Colon (tissue), 2 donors: ENCODE measurements around the gene CA5A.

ENCODE experiments used
- FAIRE-seq: peaks from 2 replicates; lab custom pipeline; 2012; peaks lifted over from hg19 to GRCh38; lab: Jason Lieb, UNC
- donor health status: control.
- donor health status: control.

CA5A gene

GRCh38 chr16:87963400-87963799 is 27.1 kb upstream of the CA5A start:
- FAIRE-seq = no peak

- FAIRE-seq = no peak
These were observed 25.3 kb upstream of the CA5A start for GRCh38 chr16:87961623-87962022.

DNA sequence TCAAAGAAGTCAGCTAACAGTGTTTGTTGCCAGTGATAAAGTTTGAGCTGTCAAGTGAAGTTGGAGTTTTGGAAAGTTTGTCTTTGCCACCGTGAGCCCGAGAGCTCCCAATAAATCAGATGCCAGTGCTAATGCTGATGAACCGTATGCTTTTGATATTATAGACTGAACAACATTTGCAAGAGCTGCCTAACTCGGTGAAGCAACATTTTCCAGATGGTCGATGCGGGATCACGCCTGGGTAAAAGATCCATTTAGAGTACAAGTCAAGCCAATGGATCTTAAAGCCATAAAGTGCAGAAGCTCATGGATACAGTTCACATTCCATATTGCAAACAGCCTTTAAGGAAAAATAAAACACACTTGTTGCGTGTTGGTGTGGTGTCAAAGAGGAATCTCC is 24.5 kb upstream of the CA5A start:
- no peak for FAIRE-seq

- no peak for FAIRE-seq
These were observed 24.0 kb upstream of the CA5A start for GRCh38 chr16:87960296-87960695.

DNA sequence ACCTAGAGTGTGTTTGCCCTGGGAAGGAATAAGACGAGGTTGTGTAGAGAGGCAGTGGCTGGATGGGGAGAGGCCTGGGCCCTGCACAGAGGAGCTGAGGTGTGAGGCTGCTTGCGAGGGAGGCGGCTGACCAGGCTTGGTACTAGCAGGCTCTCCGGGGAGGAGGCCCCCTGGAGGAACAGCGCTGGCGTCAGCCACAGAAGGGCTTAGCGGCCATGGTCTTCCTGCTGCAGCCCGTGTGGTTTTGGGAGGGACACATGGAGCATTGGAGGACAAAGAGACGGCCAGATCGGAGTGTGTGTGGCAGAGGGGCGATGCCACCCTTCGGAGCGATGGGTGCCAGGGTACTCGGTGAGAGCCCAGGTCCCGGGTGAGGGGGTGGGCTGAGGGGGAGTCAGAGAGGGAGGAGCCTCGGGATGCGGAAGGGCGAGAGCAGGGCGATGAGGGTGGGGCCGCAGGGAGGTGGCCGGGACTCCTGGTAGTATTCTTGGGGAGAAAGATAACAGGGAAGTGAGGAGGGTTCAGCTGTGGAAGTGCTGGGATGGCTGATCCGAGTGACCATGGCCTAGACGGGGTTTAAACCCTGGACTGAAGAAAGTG is 23.2 kb upstream of the CA5A start:
- no peak for FAIRE-seq

DNA sequence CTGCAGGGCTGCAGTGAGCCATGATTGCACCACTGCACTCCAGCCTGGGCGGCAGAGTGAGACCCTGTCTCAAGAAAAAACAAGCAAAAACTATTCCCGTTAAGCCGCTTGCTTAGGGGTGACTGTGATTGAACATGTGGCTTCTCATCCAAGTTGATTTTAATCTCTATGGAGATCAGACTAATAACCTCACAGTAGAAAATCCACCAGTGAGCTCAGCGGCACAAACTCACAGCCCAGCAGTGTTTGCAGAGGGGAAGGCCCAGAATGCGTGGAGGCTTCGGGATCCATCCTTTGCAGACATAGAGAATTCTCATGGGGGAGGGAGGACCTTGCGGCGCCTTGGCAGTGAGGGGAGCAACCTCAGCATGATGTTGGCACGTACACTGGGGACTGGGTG is 22.3 kb upstream of the CA5A start:
- FAIRE-seq = no peak

DNA sequence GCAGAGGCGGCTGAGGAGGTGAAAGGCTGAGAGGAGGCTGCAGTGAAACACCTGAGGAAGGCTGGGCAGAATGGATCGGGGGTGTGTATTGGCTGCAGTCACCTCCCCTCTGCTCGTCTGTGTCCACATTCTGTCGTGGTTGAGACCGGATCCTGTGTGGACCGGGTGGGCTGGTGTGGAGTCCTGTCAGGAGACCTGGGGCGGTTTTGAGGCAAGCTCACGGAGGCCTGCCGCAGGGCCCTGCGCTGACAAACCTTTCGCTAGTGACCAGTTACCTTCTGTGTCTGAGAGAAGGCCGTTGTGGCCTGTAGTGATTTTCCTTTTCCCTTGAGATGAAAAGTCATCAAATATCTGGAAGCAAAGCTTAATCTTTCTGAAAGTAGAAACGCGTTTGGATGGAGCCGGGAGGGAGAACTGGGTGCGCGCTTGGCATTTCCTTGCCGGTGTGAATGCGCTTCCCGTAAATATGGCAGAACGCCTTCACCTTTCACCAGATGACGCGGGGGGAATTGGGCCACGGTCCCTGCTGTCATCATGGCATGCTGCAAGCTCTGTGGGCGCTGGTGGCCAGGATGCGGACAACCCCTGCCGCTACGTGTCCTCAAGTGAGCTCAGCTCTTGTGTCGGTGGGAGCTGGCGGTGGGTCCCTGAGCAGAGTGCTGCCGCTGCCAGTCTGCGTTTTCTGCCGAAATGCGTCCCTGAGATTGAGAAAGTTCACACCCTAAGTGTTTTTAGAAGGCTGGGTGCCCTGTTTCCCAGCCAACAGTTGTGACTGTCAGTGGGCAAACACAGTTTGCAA is 21.2 kb upstream of the CA5A start:
- FAIRE-seq = no peak

DNA sequence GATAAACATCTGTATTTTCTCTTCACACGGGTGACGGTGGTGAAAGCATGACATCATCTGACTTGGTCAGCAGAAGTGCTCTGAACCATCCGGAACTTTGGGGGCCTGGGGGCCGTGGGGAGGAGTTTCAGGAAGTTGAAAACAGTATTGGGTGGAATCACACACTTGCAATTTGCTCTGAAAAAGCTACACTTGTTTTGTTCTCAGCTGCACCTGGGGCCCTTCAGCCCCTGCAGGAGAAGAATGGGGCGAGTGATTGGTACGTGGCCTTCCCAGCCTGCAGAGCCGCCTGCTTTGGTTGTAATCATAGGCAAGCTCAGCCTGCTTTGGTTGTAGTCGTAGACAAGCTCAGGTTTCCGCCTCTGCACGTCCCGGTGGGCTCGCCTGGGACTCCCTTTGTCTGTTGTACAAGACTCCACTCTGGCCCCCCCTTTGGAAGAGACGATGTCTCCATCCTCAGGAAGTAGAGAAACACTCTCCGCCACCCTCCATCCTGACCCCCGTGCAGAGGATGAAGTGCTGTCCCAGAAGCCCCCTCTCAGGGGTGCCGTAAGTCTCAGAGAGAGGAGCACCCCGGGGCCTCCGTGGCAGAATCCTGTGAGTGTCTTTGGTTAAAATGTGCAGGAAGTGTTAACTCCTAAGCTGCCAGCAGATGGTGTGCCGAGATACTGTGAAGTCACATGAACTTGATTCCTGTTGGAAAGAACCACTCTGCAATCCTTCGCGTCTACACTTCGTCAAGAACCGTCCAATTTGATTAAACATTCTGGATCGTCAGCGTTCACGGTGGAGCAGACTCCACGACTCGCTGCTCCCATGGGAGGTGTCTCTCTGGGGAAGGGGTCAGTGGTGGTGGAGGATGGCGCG is 20.3 kb upstream of the CA5A start:
- no peak for FAIRE-seq

- FAIRE-seq = no peak
These were observed 19.7 kb upstream of the CA5A start for GRCh38 chr16:87956098-87956364.

- no peak for FAIRE-seq
These were observed 19.2 kb upstream of the CA5A start for GRCh38 chr16:87955302-87956097.

DNA sequence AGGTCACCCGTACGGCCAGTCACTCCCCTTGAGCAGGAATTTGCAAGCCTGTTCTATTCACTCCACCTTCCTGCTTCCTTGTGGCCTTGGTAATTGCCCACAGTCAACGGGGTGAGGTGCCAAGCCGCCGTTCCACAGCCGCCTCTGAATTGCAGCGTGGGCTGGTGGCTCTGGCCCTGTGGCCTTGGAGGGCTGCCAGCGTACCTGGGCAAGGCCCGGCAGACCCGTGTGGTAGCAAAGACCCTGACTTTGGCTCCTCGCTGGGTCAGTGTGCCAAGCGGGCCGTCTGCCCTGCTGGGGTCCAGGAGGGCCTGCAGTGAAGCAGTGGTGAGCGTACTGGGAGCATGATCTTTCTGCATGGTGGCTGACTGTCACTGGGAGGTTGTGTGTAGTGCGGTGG is 18.5 kb upstream of the CA5A start:
- FAIRE-seq = no peak

GRCh38 chr16:87954361-87954760 is 18.0 kb upstream of the CA5A start:
- no peak for FAIRE-seq

DNA sequence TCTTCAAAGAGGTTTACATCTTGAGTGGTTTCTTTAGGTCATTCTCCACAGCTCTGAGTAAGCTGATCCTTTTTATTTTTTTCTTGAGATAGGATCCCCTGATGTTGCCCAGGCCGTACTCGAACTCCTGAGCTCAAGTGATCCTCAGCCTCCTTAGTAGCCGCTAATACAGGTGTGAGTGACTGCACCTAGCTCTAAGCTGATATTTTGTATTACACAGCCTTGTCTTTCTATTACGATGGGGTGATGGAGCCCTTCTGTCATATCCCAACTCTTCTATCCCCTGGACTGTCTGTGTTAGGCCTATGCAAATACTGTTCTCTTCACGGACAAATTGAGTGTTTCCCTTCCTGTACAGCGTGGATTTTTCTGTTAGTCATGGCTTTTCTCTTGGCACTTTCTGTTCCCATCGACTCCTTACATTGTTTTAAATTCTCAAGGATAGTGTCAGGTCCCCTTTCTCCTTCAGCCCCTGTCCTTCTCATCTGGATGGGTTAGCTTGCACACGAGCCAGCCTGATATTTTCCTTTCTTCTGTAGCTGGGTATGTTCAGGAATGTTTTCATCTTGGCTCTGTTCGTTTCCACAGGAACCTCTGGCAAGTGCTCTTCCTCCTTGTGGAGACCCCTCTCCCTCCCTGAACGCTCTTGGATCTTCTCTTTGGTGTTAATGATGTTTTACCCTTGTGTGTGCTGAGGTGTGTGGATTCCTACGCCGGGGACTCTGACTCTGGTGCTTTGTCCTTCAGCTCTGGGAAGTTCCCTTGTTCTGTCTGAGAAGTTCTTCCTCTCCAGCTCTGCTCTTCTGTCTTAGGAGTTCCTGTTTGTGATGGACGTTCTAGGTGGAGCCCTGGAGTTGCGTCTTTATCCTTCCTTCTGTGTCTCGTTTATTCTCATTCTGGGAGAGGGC is 17.2 kb upstream of the CA5A start:
- FAIRE-seq = no peak

GRCh38 chr16:87952751-87953150 is 16.4 kb upstream of the CA5A start:
- FAIRE-seq = no peak

- FAIRE-seq = no peak
These were observed 15.5 kb upstream of the CA5A start for GRCh38 chr16:87951552-87952538.

- FAIRE-seq = no peak
These were observed 14.6 kb upstream of the CA5A start, which contains the start of gene BANP for GRCh38 chr16:87950765-87951551. Gene BANP (plus strand): TSS chr16:87951434. CDS start chr16:87975116, 23,682 bp downstream.

- no peak for FAIRE-seq
These were observed 12.9 kb upstream of the CA5A start for GRCh38 chr16:87949071-87949744.

- FAIRE-seq = no peak
These were observed 12.4 kb upstream of the CA5A start for GRCh38 chr16:87948735-87949070.

GRCh38 chr16:87948119-87948545 is 11.8 kb upstream of the CA5A start:
- no peak for FAIRE-seq
